ENCODE results near the gene EFNB1. TPM values are rescaled to one million over a fixed set of nuclear protein-coding genes. Genes with fewer than 3 reads are reported as not detected.

The EFNB1 gene
- total RNA-seq, 1 experiment from 2014 or later: 7.0 TPM

DNA sequence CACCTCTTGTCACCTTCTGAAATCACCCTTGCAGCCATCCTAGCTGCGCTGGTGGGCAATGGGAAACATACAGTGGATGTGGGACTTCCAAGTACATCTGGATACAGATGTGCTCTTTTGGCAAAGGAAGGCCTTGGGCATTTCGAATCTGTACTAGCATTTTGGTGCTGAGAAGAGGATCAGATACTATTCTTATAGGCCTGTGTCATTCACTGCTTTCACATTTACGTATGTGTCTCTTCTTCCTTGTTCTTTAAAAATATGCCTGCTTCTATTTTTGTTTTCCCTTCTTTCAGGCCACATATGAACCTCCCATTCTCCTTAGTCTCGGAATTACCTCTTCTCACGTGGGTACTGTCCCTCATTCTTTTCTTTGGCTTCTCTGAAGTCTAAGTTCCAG lies 53.1 kb downstream of the EFNB1 start:
- Histone ChIP-seq H3K4me1 (no peaks in the 10 kb centered on the region), H3K4me3 (ENCODE audit: low read depth, low read length) (no peak overlapping the region), H3K36me3 (ENCODE audit: control insufficient read depth, insufficient read depth, low read length) (no peaks in the 10 kb centered on the region), H3K27me3 (replicated peaks; ENCODE audit: control insufficient read depth, insufficient read depth, low read length) (no peaks in the 10 kb centered on the region), H3K9me3 (no peaks in the 10 kb centered on the region)
- Mint-ChIP-seq H3K36me3 (ENCODE audit: insufficient read depth, unreplicated experiment) (no peaks in the 10 kb centered on the region), H3K27me3 (ENCODE audit: insufficient read depth, unreplicated experiment) (no peaks in the 10 kb centered on the region), H3K4me3 (ENCODE audit: unreplicated experiment) (no peak overlapping the region), H3K27ac (ENCODE audit: unreplicated experiment) (no peak overlapping the region), H3K9me3 (ENCODE audit: unreplicated experiment) (no peaks in the 10 kb centered on the region), H3K4me1 (ENCODE audit: low read depth, unreplicated experiment) (no peaks in the 10 kb centered on the region)
- intact Hi-C loops (cut with micrococcal nuclease; ENCODE audit: unreplicated experiment): no loop called here
- no peak for DNase-seq
- POLR2A ChIA-PET: no interaction called here
- CTCF ChIA-PET: no interaction called here
- no TSS peak for BruUV-seq (replicated peaks)
- TF ChIP-seq, protein P1, sequence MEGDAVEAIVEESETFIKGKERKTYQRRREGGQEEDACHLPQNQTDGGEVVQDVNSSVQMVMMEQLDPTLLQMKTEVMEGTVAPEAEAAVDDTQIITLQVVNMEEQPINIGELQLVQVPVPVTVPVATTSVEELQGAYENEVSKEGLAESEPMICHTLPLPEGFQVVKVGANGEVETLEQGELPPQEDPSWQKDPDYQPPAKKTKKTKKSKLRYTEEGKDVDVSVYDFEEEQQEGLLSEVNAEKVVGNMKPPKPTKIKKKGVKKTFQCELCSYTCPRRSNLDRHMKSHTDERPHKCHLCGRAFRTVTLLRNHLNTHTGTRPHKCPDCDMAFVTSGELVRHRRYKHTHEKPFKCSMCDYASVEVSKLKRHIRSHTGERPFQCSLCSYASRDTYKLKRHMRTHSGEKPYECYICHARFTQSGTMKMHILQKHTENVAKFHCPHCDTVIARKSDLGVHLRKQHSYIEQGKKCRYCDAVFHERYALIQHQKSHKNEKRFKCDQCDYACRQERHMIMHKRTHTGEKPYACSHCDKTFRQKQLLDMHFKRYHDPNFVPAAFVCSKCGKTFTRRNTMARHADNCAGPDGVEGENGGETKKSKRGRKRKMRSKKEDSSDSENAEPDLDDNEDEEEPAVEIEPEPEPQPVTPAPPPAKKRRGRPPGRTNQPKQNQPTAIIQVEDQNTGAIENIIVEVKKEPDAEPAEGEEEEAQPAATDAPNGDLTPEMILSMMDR (IDR thresholded peaks at IDR 0.05; ENCODE audit: insufficient read depth in 1 of 2, low read depth in 1 of 2, low read length in 1 of 2, severe bottlenecking in 1 of 2, unreplicated experiment in 1 of 2): no peak

DNA sequence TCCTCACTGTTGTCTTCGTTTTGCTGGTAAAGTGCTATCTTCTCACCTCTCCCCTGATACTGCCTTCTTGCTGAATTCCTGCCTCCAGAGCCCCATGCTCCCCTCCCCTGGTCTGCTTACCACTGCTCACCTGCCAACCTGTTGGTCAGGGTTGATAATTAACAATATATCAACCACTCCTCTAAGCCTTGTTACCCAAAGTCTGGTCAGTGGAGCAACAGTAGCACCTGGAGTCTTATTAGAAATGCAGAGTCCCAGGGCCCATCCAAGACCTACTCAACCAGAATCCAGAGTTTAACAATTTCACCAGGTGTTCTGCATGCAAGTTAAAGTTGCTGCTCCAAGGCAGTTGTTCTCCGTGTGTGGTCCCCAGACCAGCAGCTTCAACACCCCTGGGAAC lies 55.0 kb downstream of the EFNB1 start:
- Mint-ChIP-seq H3K27ac (ENCODE audit: unreplicated experiment) (no peak overlapping the region), H3K4me3 (ENCODE audit: unreplicated experiment) (no peak overlapping the region), H3K4me1 (ENCODE audit: low read depth, unreplicated experiment) (no peaks in the 10 kb centered on the region), H3K27me3 (ENCODE audit: insufficient read depth, unreplicated experiment) (no peaks in the 10 kb centered on the region), H3K36me3 (ENCODE audit: insufficient read depth, unreplicated experiment) (no peaks in the 10 kb centered on the region), H3K9me3 (ENCODE audit: unreplicated experiment) (no peaks in the 10 kb centered on the region)
- BruUV-seq (replicated peaks): no TSS peak
- Histone ChIP-seq H3K9me3 (no peaks in the 10 kb centered on the region), H3K4me3 (ENCODE audit: low read depth, low read length) (no peak overlapping the region), H3K4me1 (no peaks in the 10 kb centered on the region), H3K27me3 (replicated peaks; ENCODE audit: control insufficient read depth, insufficient read depth, low read length) (no peaks in the 10 kb centered on the region), H3K36me3 (ENCODE audit: control insufficient read depth, insufficient read depth, low read length) (no peaks in the 10 kb centered on the region)
- no peak for DNase-seq
- TF ChIP-seq, protein P1 (IDR thresholded peaks at IDR 0.05; ENCODE audit: insufficient read depth in 1 of 2, low read depth in 1 of 2, low read length in 1 of 2, severe bottlenecking in 1 of 2, unreplicated experiment in 1 of 2): no peak
- ChIA-PET POLR2A (no interaction called here), CTCF (no interaction called here)
- intact Hi-C loops (cut with micrococcal nuclease; ENCODE audit: unreplicated experiment): no loop called here

DNA sequence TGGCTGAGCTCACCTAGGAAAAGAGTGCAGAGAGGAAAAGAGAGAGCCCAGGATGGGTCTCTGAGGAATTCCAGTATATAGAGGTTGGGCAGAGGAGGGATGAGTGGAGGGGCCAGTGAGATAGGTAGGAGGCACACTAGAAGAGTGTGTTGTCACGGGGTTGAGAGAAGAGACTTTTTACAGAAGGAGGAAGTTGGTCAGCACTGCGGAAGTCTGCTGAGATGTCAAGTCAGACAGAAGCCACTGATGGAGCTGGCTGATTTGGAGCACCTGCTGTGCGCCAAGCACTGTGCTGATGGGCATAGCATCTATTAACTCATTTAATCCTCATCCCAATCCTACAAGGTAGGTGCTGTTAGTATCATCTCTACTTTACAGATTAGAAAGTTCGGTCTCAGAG lies 60.4 kb downstream of the EFNB1 start:
- H3K36me3 Mint-ChIP-seq (ENCODE audit: insufficient read depth, unreplicated experiment): no peaks in the 10 kb centered on the region
- BruUV-seq (replicated peaks): no TSS peak
- POLR2A ChIA-PET: no interaction called here
- H3K27me3 Mint-ChIP-seq (ENCODE audit: insufficient read depth, unreplicated experiment): no peaks in the 10 kb centered on the region
- H3K36me3 ChIP-seq (ENCODE audit: control insufficient read depth, insufficient read depth, low read length): no peaks in the 10 kb centered on the region
- H3K4me3 ChIP-seq (ENCODE audit: low read depth, low read length): no peak overlapping the region
- H3K4me3 Mint-ChIP-seq (ENCODE audit: unreplicated experiment): no peak overlapping the region
- CTCF ChIA-PET: no interaction called here
- intact Hi-C loops (cut with micrococcal nuclease; ENCODE audit: unreplicated experiment): no loop called here
- H3K4me1 ChIP-seq: no peaks in the 10 kb centered on the region
- H3K9me3 ChIP-seq: no peaks in the 10 kb centered on the region
- H3K27ac Mint-ChIP-seq (ENCODE audit: unreplicated experiment): no peak overlapping the region
- TF ChIP-seq, protein P1 (IDR thresholded peaks at IDR 0.05; ENCODE audit: insufficient read depth in 1 of 2, low read depth in 1 of 2, low read length in 1 of 2, severe bottlenecking in 1 of 2, unreplicated experiment in 1 of 2): no peak
- H3K9me3 Mint-ChIP-seq (ENCODE audit: unreplicated experiment): no peaks in the 10 kb centered on the region
- DNase-seq: no peak
- no peaks in the 10 kb centered on the region for H3K27me3 ChIP-seq (replicated peaks; ENCODE audit: control insufficient read depth, insufficient read depth, low read length)
- H3K4me1 Mint-ChIP-seq (ENCODE audit: low read depth, unreplicated experiment): no peaks in the 10 kb centered on the region

Other genes with a start within 250 kb of the EFNB1 start
- gene STARD8, start 181.4 kb upstream of the EFNB1 start, total RNA-seq (2022): not detected in 2 replicates

All from Caco-2 (cell line).